Lung (tissue), 12 donors: Measurements from ENCODE around the gene FRY. TPM values are rescaled to one million over a fixed set of nuclear protein-coding genes. Genes with fewer than 3 reads are reported as not detected.

Experiments used
- ATAC-seq: fragments of 200-7000 bp; cut with Tn5 transposase; one replicate; pipeline ENCODE4 v1.9.1; 2020; ENCODE audit warnings: moderate number of reproducible peaks; ENCODE audit not compliant: insufficient read depth, low FRiP score
- DNase-seq, 3 donors: peaks; one replicate each; pipeline ENCODE4 v3.0.0-alpha.2; 2013 to 2017
- H3K27ac ChIP-seq, 2 donors: one replicate each; pipeline ENCODE4 v1.5.1; 2013; ENCODE audit warnings: mild to moderate bottlenecking in 2 of 2, moderate library complexity in 2 of 2, control low read depth in 1 of 2, inconsistent platforms in 1 of 2, low read depth in 1 of 2, low read length in 1 of 2
- H3K27me3 ChIP-seq, 3 donors: one replicate each; pipeline ENCODE4 v1.5.1; 2013; ENCODE audit warnings: low read length in 2 of 3; ENCODE audit not compliant: control insufficient read depth in 3 of 3, insufficient read depth in 3 of 3
- H3K36me3 ChIP-seq, 4 donors: one replicate each; pipeline ENCODE4 v1.5.1; 2013; ENCODE audit warnings: low read length in 4 of 4, mild to moderate bottlenecking in 1 of 4, moderate library complexity in 1 of 4; ENCODE audit not compliant: control insufficient read depth in 4 of 4, insufficient read depth in 4 of 4
- H3K4me1 ChIP-seq, 5 donors: one replicate each; pipeline ENCODE4 v1.5.1; 2013; ENCODE audit warnings: low read length in 5 of 5, mild to moderate bottlenecking in 2 of 5, moderate library complexity in 1 of 5; ENCODE audit not compliant: control insufficient read depth in 5 of 5, insufficient read depth in 5 of 5
- H3K4me3 ChIP-seq: one replicate; pipeline ENCODE4 v1.5.1; 2013; ENCODE audit warnings: mild to moderate bottlenecking, control low read depth, moderate library complexity
- H3K9ac ChIP-seq, 2 donors: one replicate each; pipeline ENCODE4 v1.5.1; 2013; ENCODE audit warnings: low read length in 2 of 2, control low read depth in 1 of 2; ENCODE audit not compliant: insufficient read depth in 1 of 2
- H3K9me3 ChIP-seq, 4 donors: one replicate each; pipeline ENCODE4 v1.5.1; 2013; ENCODE audit warnings: low read length in 3 of 4, mild to moderate bottlenecking in 1 of 4, moderate library complexity in 1 of 4; ENCODE audit not compliant: control insufficient read depth in 4 of 4, insufficient read depth in 3 of 4
- CTCF ChIP-seq: IDR thresholded peaks from 2 replicates; pipeline ENCODE4 v1.5.1; 2012; ENCODE audit warnings: mild to moderate bottlenecking; ENCODE audit errors: control extremely low read depth, extremely low read depth
- WGBS, 2 donors: extraction: QIAGEN DNeasy Blood & Tissue Kit; methylation state at CpG; one replicate each; pipeline ENCODE4 v1.1.7; 2013; 5-methylcytosine and 5-hydroxymethylcytosine counted together
- polyA plus RNA-seq, 2 donors: library from polyadenylated mRNA; stranded (reverse); fragments of 200-250 nt; gene quantifications; one replicate each; pipeline ENCODE4 v1.2.1, GENCODE V29; 2013
- total RNA-seq, 2 donors: library from RNA; depleted of rRNA in 1 of 2; stranded (reverse); fragments of >200 nt in 1 of 2; gene quantifications; one replicate each; pipeline ENCODE4 v1.2.1, GENCODE V29; 2014 to 2021
- donor health status: control.
- donor health status: control.
- donor health status: Bipolar disorder and iron deficiency.
- donor health status: healthy.
- donor health status: DM: yes; HTN: yes; CAD: no.

FRY gene
- total and polyA plus RNA-seq, 4 donors = 7.4 to 79.6 (median 43.9) TPM

GRCh38 chr13:32203736-32204135 is 172.2 kb downstream of the FRY start:
- 90 to 100% methylated on average over 1 of the region's 1 CpG for WGBS, 2 donors
- Histone ChIP-seq H3K9me3 (no peaks in the 10 kb centered on the region), H3K4me3 (no peak overlapping the region), H3K27me3 (no peaks in the 10 kb centered on the region), H3K9ac (no peak overlapping the region), H3K27ac (peak overlapping the region in 1 of 2 donors; percentile 34), H3K4me1 (peaks cover 0 to 12% (median 8%) of the 10 kb centered on the region in 5 donors), H3K36me3 (peaks cover 0 to 8% (median 1%) of the 10 kb centered on the region in 4 donors)
- DNase-seq = no peak
- TF ChIP-seq CTCF = no peak
- ATAC-seq = no peak

- no peak overlapping the region for H3K27ac ChIP-seq
- H3K4me1 ChIP-seq = peaks cover 0 to 12% (median 8%) of the 10 kb centered on the region in 5 donors
- no peak overlapping the region for H3K9ac ChIP-seq
- TF ChIP-seq CTCF = no peak
- peaks cover 0 to 6% (median 1%) of the 10 kb centered on the region in 4 donors for H3K36me3 ChIP-seq
- no peaks in the 10 kb centered on the region for H3K9me3 ChIP-seq
- DNase-seq = peak; percentile 34 to 87 (median 80)
- ATAC-seq = no peak
- no peak overlapping the region for H3K4me3 ChIP-seq
- WGBS, 2 donors = 44 to 64% methylated on average over 4 of the region's 4 CpGs
- H3K27me3 ChIP-seq = no peaks in the 10 kb centered on the region
Measured at GRCh38 chr13:32205431-32206096, 174.0 kb downstream of the FRY start.

- H3K4me3 ChIP-seq = no peak overlapping the region
- H3K27me3 ChIP-seq = no peaks in the 10 kb centered on the region
- H3K9ac ChIP-seq = no peak overlapping the region
- peaks cover 0 to 6% (median 1%) of the 10 kb centered on the region in 4 donors for H3K36me3 ChIP-seq
- TF ChIP-seq CTCF = no peak
- H3K4me1 ChIP-seq = peaks cover 0 to 12% (median 6%) of the 10 kb centered on the region in 5 donors
- H3K9me3 ChIP-seq = no peaks in the 10 kb centered on the region
- ATAC-seq (no peak), DNase-seq (no peak)
- no peak overlapping the region for H3K27ac ChIP-seq
- 82 to 88% methylated on average over 5 of the region's 5 CpGs for WGBS, 2 donors
Measured at GRCh38 chr13:32206097-32206740, 174.6 kb downstream of the FRY start.
